H1 (cell line): Measurements from ENCODE around the gene NEDD8.

Experiments used
- CEBPB ChIP-seq: IDR thresholded peaks from 2 replicates; pipeline ENCODE4 v1.6.1; 2012; ENCODE audit warnings: low read depth, low read length
- CTCF ChIP-seq, 3 experiments: IDR thresholded peaks; 1 replicate in 2 of 3; 2 replicates in 1 of 3; pipeline versions ENCODE4 v1.5.1 to v1.6.1; 2011; ENCODE audit warnings: low read length in 3 of 3, mild to moderate bottlenecking in 3 of 3, inconsistent platforms in 2 of 3, low read depth in 1 of 3, moderate library complexity in 1 of 3; ENCODE audit not compliant: insufficient read depth in 1 of 3; ENCODE audit errors: control extremely low read depth in 1 of 3
- EP300 ChIP-seq, 2 experiments: IDR thresholded peaks; 1 replicate in 1 of 2; 2 replicates in 1 of 2; pipeline ENCODE4 v1.6.1; 2011 to 2012; ENCODE audit warnings: low read depth in 2 of 2, low read length in 2 of 2, mild to moderate bottlenecking in 2 of 2, borderline replicate concordance in 1 of 2, inconsistent platforms in 1 of 2, moderate library complexity in 1 of 2
- SAP30 ChIP-seq: fragments of 300-600 bp; sonication (generic); IDR thresholded peaks from 2 replicates; pipeline ENCODE4 v1.7.1; 2012; ENCODE audit warnings: low read length, moderate library complexity, mild to moderate bottlenecking, inconsistent platforms; ENCODE audit not compliant: insufficient read depth, insufficient replicate concordance
- SP1 ChIP-seq: IDR thresholded peaks from 2 replicates; pipeline ENCODE4 v1.6.1; 2011; ENCODE audit warnings: low read depth, low read length
- SP2 ChIP-seq: IDR thresholded peaks from 2 replicates; pipeline ENCODE4 v1.6.1; 2012; ENCODE audit warnings: mild to moderate bottlenecking, low read length, inconsistent platforms
- YY1 ChIP-seq: IDR thresholded peaks from 2 replicates; pipeline ENCODE4 v1.6.1; 2011; ENCODE audit warnings: low read depth, mild to moderate bottlenecking, low read length
- TF ChIP-seq, protein P1 (sequence below): IDR thresholded peaks from 2 replicates; pipeline ENCODE4 v1.6.1; 2012; ENCODE audit warnings: low read length, inconsistent platforms
- TF ChIP-seq, protein P2 (sequence below): IDR thresholded peaks from 2 replicates; pipeline ENCODE4 v1.6.1; 2011; ENCODE audit warnings: low read depth, mild to moderate bottlenecking, low read length; ENCODE audit not compliant: insufficient read depth

DNA sequence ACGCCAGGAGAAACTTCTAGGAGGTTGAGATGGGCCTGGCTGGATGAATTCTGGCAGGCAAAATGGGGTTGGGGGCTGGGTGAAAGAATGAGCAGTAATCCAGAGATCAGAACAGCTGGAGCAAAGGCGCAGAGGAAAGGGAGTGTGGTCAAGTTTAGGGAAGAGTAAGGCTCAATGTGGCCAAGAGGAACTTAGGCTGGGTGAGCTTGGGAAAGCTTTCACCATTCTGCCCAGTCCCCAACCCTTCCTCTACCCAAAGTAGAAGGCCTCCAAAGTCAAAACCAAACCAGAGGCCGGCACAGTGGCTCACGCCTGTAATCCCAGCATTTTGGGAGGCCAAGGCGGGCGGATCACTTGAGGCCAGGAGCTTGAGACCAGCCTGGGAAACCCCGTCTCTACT is 49.5 kb upstream of the NEDD8 start:
- TF ChIP-seq EP300 (IDR thresholded peaks at IDR 0.05; ENCODE audit: borderline replicate concordance in 1 of 2, low read depth in 2 of 2, low read length in 2 of 2) (no peak), SP1 (no peak), YY1 (no peak), CTCF (IDR thresholded peaks at IDR 0.05; ENCODE audit: control extremely low read depth in 1 of 3, insufficient read depth in 1 of 3, low read depth in 1 of 3, low read length in 3 of 3) (no peak), CEBPB (no peak), SAP30 (no peak), SP2 (no peak)
- TF ChIP-seq, protein P1, sequence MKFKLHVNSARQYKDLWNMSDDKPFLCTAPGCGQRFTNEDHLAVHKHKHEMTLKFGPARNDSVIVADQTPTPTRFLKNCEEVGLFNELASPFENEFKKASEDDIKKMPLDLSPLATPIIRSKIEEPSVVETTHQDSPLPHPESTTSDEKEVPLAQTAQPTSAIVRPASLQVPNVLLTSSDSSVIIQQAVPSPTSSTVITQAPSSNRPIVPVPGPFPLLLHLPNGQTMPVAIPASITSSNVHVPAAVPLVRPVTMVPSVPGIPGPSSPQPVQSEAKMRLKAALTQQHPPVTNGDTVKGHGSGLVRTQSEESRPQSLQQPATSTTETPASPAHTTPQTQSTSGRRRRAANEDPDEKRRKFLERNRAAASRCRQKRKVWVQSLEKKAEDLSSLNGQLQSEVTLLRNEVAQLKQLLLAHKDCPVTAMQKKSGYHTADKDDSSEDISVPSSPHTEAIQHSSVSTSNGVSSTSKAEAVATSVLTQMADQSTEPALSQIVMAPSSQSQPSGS = no peak
- TF ChIP-seq, protein P2, sequence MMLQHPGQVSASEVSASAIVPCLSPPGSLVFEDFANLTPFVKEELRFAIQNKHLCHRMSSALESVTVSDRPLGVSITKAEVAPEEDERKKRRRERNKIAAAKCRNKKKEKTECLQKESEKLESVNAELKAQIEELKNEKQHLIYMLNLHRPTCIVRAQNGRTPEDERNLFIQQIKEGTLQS = no peak
